ENCODE results near the gene TMEM63B. TPM values are rescaled to one million over a fixed set of nuclear protein-coding genes. Genes with fewer than 3 reads are reported as not detected.

Gene TMEM63B
- total RNA-seq, 1 donor from 2014 or later, result 80.8 TPM

DNA sequence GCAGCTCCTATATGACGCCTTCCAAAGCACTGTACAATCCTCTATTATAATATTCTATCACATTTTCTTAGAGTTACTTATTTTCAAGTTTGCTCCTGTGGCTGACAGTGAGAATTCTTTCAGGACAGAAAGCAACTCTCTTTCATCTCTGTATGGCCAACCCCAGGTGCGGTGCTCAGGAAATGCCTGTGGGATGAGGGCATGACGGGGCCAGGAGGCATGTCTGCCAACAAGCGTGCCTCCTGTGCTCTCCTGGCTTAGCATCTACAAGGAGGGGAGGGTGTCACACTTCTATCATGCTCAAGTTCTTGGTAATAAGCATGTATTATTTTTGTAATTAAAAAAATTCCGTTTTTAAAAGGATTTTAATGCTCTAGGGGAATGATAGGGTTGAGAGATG is 11.5 kb upstream of the TMEM63B start:
- DNase-seq (ENCODE audit: extremely low read depth, low read depth, low spot score), result no peak

DNA sequence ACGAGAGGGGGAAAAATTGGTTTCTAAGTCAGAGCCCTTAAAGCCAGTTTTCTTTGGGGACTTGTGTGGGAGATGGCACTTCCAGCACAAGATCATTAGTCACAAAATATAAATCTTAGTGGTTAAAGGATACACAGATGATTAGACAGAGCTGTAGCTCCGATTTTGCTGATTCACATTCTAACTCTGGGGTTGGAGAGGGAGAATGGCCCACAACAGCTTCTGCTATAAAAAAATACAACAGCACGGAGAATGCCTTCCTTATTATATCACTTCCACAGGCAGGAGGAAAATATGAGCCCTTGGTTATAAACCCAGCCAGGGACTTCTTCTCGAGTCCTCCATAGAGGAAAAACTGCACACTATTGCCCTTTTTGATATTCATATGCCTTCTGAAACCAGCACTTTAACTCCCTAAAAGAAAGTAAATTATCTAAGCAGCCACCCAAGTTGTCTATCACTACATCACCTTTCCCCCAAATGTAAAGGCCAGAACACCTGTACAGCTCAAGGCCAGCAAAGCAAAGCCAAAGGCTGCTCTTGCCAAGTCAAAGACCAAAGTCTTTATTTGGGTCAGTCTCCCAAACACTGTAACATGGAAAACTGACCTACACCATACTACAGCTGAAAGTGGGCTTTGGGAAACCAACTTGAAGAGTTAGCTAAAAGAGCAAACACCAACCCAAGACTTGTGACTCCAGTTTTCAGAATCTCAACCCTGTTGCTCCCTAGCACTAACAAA is 10.5 kb upstream of the TMEM63B start:
- no peak for DNase-seq (ENCODE audit: extremely low read depth, low read depth, low spot score)

DNA sequence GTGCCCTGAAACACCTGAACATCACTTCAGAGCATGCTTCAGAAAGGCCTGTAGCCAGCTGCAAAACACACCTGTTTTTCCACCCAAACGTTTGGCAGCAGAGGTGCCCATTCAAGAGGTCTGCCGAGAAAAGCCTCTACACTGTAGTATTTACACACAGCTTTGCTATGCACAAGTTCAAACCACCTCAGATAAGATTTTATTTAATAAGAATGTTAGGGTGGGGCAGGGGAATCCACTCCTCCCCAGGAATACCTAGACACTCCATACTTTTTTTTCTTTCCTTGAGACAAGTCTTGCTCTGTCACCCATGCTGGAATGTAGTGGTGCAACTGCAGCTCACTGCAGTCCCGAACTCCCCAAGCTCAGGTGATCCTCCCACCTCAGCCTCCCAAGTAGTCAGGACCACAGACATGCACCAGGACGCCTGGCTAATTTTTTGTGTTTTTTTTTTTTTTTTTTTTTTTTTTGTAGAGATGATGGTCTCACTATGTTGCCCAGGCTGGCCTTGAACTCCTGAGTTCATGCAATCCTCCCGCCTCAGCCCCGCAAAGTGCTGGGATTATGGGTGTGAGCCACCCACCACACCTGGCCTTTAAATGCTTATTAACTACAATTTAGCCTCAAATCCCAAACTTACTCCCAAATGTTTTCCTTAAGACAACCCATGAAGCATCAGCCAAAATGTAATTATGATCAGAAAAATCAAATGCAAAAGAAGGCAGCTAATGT is 9.8 kb upstream of the TMEM63B start:
- no peak for DNase-seq (ENCODE audit: extremely low read depth, low read depth, low spot score)

DNA sequence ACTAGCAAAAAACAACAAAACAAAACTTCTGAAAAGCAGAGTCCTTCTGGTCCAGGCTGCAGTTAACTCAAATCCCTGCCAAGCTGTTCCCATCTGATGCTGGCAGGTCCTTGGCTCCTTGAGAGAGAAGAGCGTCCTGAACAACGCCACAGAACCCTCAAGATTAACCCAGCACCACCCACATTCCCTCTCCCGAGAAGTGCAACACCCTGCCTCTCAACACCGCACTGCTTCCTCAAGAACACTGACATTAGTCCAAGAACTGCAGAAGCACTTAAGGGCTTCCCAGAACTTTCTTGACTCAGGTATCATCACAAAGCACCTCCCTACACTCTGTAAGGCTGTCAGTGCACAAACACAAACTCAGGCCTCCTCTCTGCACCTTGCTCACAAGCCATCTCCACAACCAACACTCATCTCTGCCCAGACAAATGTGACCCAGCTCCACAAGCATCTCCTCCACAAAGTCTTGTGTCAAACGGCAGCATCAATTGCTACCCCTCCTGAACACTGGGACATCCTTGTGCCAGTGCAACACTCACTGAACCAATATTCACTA is 7.6 kb upstream of the TMEM63B start:
- no peak for DNase-seq (ENCODE audit: extremely low read depth, low read depth, low spot score)

DNA sequence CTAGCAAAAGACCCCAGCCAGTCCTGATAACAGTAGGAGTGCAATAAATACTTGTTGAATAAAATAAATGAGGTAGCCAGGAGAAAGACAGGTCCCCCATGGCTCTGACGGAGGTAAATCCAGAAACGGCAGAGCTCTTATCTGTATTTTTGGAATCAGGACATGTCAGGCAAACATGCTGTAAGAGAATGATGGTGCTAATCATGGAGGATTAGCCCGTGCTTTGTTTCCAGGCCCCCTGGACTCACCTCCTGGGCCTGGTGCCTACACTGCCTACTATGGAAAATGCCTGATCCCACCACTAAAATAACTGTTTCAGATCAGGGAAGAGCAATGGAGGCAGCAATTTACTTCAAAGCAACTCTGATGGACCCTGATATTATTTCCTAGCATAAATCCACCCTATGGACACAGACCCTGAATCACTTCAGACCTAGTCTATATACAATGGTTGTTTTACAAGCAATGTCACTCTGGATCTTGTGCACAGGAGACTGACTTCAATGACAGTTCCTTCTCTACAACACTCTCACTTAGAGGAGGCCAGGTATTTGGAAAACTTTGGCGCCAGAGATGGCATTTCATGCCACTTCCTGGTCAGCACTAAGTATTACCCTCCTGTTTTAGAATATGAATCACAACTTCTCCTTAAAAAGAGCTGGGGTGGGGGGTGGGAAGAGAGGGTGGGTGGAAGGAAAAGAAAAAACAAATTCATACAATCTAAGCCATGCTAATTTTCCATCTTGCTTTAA is 6.5 kb upstream of the TMEM63B start:
- no peak for DNase-seq (ENCODE audit: extremely low read depth, low read depth, low spot score)

DNA sequence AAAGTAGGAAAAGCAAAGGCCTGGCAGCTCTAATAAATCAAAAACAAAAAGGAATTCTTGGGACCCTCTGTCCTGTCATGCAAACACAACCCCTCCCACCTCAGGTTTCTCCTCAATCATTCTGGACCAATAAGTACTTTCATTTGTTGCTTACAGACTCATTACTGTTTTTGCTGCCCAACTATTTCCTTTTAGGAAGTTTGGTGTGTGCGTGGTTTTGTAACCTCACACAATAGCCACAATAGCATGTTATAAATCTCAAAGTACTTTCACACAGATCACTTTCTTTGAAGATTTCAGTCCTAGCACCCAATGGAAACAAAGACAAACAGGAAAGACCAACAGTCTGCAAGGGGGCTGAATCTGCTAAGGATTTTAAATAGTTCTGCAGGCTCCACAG is 4.6 kb upstream of the TMEM63B start:
- DNase-seq (ENCODE audit: extremely low read depth, low read depth, low spot score), result peak; percentile 82

DNA sequence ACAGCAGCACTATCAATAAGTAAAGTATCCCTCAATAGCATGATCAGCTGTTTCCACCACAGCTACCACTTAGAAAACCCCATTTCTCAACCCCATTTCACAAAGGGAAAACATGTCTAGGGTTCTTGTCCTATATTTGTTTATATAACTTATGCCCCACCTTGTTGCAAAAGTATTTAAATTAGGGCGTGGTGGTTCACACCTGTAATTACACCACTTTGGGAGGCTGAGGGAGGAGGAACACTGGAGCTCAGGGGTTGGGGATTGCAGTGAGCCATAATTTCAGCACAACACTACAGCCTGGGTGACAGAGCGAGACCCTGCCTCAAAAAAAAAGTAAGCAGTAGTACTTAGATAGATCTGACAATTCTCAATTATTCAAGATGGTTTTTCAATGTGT is 3.8 kb upstream of the TMEM63B start:
- DNase-seq (ENCODE audit: extremely low read depth, low read depth, low spot score), result no peak

DNA sequence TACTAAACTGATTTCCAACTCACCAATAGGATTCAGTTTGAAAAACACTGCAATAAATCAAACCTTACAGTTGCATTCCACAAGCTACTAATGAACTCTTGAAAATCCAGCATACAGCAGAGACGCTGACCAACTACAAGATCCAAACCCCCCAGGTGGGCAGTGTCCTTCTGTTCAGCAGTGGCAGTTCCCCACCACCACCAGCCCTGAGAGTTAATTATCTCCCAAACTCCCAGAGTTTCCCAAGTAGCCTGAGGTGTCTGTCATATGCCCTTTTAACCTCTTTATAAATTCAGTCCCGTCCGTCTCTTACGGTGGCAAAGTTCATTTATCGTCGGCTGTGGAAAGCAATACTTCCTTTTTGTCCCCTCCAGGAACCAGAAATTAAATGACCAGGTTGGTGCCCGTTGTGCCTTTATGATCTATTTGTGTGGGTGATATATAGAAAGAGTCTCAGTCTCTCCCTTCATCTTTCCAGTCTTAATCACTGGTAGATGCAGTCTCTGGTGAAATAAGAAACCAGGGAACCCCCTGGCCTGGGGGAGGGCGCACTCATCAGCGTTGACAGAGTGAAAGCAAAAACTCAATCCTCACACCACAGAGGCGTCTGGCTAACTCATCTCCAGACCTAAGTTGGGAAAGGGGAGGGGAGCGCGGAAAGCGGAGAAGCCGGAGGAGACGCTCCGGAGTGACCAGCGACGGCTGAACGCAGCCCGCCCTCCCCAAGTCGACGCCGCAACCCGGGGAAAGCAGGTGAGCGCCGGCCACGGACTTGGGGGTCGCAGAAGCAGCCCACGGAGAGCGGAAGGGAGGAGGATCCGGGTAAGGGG is 819 bp upstream of the TMEM63B start:
- DNase-seq (ENCODE audit: extremely low read depth, low read depth, low spot score), result no peak

DNA sequence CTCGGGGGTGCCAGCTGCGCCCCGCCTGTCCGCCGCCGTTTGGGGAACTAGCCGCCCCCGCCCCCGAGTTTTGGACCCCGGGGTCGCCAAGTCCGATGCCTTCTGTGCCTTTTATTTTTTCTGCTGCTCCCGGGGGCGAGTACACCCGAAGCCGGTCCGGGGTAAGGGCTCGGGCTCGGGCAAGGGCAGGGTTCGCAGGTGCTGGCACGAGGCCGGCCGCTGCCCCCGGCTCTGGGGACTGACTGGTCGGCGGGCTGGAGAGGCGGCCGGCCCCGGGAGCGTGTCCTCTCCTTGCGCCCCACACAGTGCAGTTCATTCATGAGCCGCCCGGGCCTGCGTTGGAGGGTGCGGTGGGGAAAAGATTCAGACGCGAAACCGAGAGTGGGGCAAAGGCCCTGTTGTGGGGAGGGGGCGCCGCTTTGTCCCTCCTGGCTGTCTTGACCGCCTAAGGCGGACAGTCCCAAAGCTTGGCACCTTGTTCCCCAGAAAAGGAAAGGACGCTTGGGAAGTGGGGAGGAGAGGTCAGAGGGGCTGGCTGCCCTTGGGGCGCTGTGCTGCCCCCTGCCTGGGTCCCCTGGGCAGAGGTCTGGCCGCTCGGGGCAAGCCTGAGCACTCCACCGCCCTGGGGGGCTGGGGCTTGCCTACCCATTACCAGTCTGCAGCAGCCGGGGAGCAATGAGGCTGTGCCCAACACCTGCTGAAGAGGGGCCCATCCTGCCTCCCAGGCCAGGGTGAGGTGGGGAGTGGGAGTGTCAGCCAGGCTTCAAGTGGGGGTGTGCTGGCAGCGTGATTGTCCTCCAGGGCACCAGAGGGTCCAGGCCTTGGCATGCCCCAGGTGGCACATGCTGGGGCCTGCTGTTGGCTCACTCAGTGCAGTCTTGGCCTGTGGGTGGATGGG is 915 bp downstream of the TMEM63B start:
- DNase-seq (ENCODE audit: extremely low read depth, low read depth, low spot score), result no peak

DNA sequence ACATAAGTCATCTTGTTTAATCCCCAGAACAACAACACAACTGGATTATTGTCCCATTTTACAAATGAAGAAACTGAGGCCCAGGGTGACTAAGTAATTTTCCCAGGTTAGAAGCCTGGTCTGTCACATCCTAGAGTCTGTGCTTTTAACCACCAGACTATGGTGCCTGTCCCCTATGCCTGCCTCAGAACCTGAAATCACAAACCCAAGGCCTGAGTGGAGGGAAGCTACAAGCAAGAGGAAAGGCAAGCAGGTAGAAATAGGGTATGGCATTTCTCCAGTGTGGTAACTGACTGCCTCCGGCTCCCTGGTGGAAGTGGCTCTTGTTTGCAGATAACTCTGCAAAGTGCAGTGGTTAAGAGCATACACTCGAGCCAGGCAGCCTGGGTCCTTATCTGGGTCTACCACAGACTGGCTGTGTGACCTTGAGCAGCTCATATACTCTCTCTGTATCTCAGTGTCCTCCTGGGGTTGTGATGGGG is 2.5 kb downstream of the TMEM63B start:
- DNase-seq (ENCODE audit: extremely low read depth, low read depth, low spot score), result no peak

DNA sequence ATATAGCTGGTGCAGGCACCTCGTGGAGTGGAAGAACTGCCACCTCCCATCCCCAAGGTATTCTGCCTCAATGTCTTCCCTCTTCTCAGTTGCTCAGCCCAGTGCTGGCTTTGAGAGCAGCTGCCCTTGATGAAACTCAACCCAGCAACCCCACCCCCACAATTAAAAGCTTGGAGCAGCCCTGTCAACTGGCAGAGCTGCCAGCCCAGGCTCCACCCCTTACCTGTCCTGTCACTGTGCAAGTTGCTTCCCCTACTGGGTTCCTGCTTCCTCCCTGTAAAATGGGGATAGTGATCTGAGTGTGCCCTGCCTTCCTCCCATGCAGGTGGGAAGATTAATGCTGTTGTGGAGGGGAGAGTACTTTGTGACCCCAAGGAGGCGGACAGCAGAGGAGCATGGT is 4.5 kb downstream of the TMEM63B start:
- DNase-seq (ENCODE audit: extremely low read depth, low read depth, low spot score), result no peak

DNA sequence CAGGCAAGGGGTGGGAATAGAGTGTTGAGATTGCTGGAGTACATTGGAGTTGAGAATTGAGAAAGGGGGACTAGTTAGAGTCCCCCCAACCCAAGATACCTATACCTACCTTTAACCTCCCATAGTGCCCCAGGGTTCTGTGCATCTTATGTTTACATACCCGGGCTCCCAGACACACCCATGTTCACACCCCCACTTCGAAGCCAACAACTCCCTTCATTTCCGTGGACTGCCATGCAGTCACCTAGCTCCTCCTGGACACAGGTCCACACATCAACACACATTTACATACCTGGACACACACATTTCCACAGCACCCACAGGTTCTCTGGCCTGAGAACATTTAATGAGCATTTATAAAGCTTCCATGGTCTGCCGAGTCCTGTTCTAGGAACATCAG is 5.1 kb downstream of the TMEM63B start:
- DNase-seq (ENCODE audit: extremely low read depth, low read depth, low spot score), result no peak

DNA sequence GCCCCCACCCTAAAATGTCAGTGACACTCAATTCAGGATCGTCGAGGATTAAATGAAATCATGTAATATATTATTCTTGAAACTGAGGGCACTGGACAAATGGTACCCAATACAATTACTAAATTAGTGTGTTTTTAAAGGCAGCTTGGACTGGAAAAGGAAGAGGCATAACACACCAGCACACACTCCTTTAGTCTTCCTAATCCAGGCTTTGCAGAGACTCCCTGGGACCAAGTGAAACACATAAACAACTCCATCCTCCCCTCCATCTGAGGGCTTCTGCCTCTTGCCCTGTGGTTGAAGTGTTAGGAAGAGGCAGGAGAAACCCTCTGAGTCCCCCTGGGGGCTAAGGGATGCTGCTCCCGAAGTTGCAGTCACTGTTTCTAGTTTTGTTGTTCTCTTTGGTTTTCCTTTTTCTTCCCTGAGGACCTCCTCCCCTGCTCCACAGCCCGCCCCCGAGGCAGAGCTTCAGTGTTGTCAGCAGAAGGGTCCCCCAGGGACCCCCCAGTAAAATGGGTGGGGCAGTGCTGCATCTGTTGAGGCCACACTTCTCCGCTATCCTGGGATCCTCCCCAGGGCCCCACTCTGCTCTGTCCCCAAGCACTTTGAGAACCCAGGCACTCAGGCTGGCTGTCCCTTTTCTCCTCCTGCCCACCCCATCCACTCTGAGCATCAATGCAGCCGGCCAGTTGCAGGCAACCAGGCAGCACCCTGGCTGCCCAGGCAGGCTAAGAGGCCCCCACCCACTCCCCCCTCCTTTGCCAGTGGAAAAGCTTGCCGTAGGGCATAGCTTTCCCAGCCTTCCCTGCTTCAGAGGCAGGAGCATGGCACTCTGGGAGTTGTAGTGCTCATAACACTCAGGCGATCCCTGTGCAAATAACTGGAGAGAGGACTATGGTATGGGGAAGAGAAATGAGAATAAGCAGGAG is 5.9 kb downstream of the TMEM63B start:
- DNase-seq (ENCODE audit: extremely low read depth, low read depth, low spot score), result no peak

DNA sequence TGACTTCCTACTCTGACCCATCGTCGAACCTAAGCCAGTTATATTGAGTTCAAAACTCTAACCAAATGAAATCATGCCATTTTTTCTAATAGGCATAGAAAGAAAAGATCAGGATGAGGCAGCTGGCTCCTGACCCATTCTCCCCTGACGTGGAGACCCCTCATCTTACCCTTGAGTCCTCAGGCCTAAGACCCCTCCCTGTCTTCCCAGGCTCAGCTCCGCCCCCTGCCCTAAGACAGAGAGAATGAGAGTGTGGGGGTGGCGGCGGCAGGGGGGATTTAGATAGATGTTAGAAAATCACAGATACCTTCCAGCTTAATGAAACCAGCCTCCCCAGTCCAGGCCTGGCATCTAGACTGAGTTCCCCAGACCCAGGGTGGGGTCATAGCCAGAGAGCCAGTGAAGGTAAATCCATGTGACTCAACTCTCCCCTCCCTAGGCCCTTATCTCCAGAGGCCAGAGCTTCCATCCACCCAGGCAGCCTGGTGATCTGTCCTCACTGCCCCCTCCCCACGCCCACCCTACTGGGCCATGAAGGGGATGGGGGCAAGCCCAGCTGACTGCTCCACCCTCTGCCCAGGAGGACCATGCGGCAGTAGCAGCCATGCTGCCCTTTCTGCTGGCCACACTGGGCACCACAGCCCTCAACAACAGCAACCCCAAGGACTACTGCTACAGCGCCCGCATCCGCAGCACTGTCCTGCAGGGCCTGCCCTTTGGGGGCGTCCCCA is 6.8 kb downstream of the TMEM63B start:
- DNase-seq (ENCODE audit: extremely low read depth, low read depth, low spot score), result no peak

DNA sequence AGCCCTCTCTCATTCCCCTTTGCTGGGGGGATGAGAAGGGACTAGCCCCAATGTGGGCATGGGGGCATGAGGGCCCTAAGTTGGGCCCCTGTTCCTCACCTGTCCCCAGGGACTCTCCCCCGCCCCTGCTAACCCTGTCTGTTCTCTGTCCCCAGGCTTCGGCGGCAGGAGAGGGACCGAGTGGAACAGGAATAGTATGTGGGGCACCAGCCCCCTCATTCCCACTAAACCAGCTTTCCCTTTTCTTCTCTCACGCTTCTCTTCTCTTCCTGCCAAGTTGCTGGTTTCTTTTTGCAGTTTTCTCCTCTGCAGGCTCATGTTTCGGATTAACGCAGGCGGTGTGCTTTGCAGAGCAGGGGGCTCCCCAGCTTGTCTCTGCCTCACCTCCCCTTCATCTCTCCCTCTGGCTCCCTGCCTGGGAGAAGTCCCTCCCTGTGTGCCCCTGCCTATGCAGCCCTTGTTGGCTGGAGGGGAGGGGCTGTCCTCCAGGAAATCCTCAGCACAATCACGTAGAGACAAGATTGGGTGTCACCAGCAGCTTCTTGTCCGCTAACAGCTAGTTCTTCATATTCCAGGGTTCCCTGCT is 7.9 kb downstream of the TMEM63B start:
- DNase-seq (ENCODE audit: extremely low read depth, low read depth, low spot score), result no peak

DNA sequence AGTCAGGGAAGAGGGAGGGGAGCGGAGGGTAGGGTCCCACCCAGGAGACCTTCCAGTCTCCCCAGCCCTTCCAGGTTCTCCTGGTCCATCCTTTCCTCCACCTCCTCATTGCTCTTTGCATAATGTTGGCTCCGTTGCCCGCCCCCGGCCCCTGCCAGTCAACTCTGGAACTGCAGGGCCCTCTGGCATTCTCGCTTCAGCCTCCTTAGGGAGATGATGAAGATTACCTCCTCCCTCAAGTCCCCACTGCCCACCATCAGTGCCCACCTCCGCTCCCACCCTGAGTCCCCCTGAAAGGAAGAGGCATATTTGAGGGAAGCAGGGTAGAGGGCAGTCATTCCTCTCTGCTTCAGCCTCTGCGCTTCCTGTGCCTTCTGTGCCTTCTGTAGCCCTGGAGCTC is 8.5 kb downstream of the TMEM63B start:
- DNase-seq (ENCODE audit: extremely low read depth, low read depth, low spot score), result no peak

DNA sequence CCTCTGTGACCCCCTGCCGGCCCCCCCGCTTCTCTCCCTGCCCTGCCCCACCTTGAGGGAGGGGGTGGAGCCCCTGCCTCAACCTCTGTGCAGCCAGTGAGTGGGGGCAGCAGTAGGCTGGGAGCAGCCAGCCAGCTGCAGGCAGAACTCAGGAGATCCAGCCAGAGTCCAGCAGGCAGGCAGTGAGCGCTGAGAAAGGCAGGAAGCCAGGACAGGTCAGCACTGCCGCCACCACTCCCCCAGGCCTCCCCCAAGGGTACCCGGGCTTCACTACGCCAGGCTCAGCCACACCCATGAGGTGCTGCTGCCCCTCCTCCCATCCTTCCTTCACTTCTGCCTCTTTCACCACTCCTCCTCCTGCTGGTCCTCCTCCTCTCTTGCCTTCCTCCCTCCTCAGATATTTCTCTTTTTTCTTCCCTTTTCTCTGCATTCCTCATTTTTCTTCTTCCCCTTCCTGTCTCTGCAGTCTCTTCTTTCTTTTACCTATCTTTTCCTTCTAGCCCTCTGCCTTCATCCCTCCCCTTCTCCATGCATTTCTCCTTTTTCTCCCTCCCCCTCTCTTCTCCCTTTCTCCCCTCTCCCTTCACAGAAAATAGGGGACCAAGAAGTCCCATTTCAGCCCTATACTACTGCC is 11.5 kb downstream of the TMEM63B start:
- no peak for DNase-seq (ENCODE audit: extremely low read depth, low read depth, low spot score)
